HEK293 (cell line): ENCODE data around the gene HSDL2.

Experiments used
- CTCF ChIA-PET: fragments of 350-600 bp; formaldehyde crosslinking; extraction: SDS; loops from one replicate; lab custom pipeline; 2021; ENCODE audit warnings: antibody characterized with exemption; lab: Yijun Ruan, JAX
- POLR2A ChIA-PET: fragments of 300-600 bp; formaldehyde crosslinking; extraction: SDS; loops from one replicate; lab custom pipeline; 2020; ENCODE audit warnings: antibody characterized with exemption, inconsistent platforms; lab: Yijun Ruan, JAX
- H3K27ac ChIP-seq: fragments of 200-500 bp; sonication (Bioruptor generic); 2 replicates; pipeline ENCODE4 v1.5.1; 2014; ENCODE audit warnings: low read depth, low read length, control low read depth, inconsistent platforms; ENCODE audit errors: extremely low read depth
- H3K36me3 ChIP-seq, 2 experiments: fragments of 200-500 bp in 1 of 2; sonication (Bioruptor generic) in 1 of 2; 1 replicate in 1 of 2; 2 replicates in 1 of 2; pipeline ENCODE4 v1.5.1; 2014 to 2017; ENCODE audit warnings: inconsistent platforms in 2 of 2, low read length in 2 of 2; ENCODE audit not compliant: control insufficient read depth in 2 of 2, insufficient read depth in 1 of 2
- H3K4me1 ChIP-seq: fragments of 200-500 bp; sonication (Bioruptor generic); 2 replicates; pipeline ENCODE4 v1.5.1; 2014; ENCODE audit warnings: mild to moderate bottlenecking, low read length, inconsistent platforms; ENCODE audit not compliant: control insufficient read depth, insufficient read depth
- H3K4me3 ChIP-seq: 2 replicates; pipeline ENCODE4 v1.5.1; 2011; ENCODE audit warnings: low read depth, mild to moderate bottlenecking, control low read depth, low read length, moderate library complexity
- H3K9me3 ChIP-seq: fragments of 200-500 bp; sonication (Bioruptor generic); 2 replicates; pipeline ENCODE4 v1.5.1; 2014; ENCODE audit warnings: low read depth, low read length, inconsistent platforms; ENCODE audit not compliant: control insufficient read depth, insufficient read depth
- GFI1B ChIP-seq: fragments of 450-650 bp; formaldehyde crosslinking; IDR thresholded peaks from 2 replicates; pipeline ENCODE4 v1.5.1; 2016; ENCODE audit warnings: missing biosample characterization, missing genetic modification characterization
- PRDM6 ChIP-seq: fragments of 450-650 bp; formaldehyde crosslinking; IDR thresholded peaks from 2 replicates; pipeline ENCODE4 v1.5.1; 2017; ENCODE audit warnings: missing biosample characterization, missing genetic modification characterization
- YY1 ChIP-seq: fragments of 450-650 bp; formaldehyde crosslinking; IDR thresholded peaks from 2 replicates; pipeline ENCODE4 v1.5.1; 2018; ENCODE audit warnings: missing biosample characterization, missing genetic modification characterization
- ZBTB49 ChIP-seq: fragments of 450-650 bp; formaldehyde crosslinking; IDR thresholded peaks from 2 replicates; pipeline ENCODE4 v1.5.1; 2016; ENCODE audit warnings: missing biosample characterization, missing genetic modification characterization, low read depth
- ZBTB6 ChIP-seq: fragments of 450-650 bp; formaldehyde crosslinking; IDR thresholded peaks from 2 replicates; pipeline ENCODE4 v1.5.1; 2017; ENCODE audit warnings: missing biosample characterization, missing genetic modification characterization
- ZFHX2 ChIP-seq: fragments of 450-650 bp; formaldehyde crosslinking; conservative IDR thresholded peaks from 2 replicates; pipeline ENCODE4 v1.5.1; 2016; ENCODE audit warnings: missing biosample characterization, missing genetic modification characterization
- ZNF146 ChIP-seq: fragments of 450-650 bp; formaldehyde crosslinking; IDR thresholded peaks from 2 replicates; pipeline ENCODE4 v1.5.1; 2016; ENCODE audit warnings: missing biosample characterization, missing genetic modification characterization
- ZNF24 ChIP-seq: fragments of 450-650 bp; formaldehyde crosslinking; IDR thresholded peaks from 2 replicates; pipeline ENCODE4 v1.5.1; 2016; ENCODE audit warnings: missing biosample characterization, missing genetic modification characterization
- ZNF324 ChIP-seq: fragments of 450-650 bp; formaldehyde crosslinking; IDR thresholded peaks from 2 replicates; pipeline ENCODE4 v1.5.1; 2016; ENCODE audit warnings: missing biosample characterization, missing genetic modification characterization
- ZNF350 ChIP-seq: fragments of 450-650 bp; formaldehyde crosslinking; IDR thresholded peaks from 2 replicates; pipeline ENCODE4 v1.5.0; 2017; ENCODE audit warnings: missing biosample characterization, mild to moderate bottlenecking, missing genetic modification characterization
- ZNF37A ChIP-seq: fragments of 450-650 bp; IDR thresholded peaks from 2 replicates; pipeline ENCODE4 v1.5.1; 2018; ENCODE audit warnings: missing biosample characterization, missing genetic modification characterization
- ZNF416 ChIP-seq: fragments of 450-650 bp; formaldehyde crosslinking; IDR thresholded peaks from 2 replicates; pipeline ENCODE4 v1.5.1; 2016; ENCODE audit warnings: missing biosample characterization, missing genetic modification characterization
- ZNF544 ChIP-seq: fragments of 450-650 bp; formaldehyde crosslinking; IDR thresholded peaks from 2 replicates; pipeline ENCODE4 v1.5.0; 2017; ENCODE audit warnings: missing biosample characterization, missing genetic modification characterization
- ZNF548 ChIP-seq: fragments of 450-650 bp; formaldehyde crosslinking; IDR thresholded peaks from 2 replicates; pipeline ENCODE4 v1.5.1; 2016; ENCODE audit warnings: missing biosample characterization, missing genetic modification characterization
- ZNF677 ChIP-seq: fragments of 450-650 bp; IDR thresholded peaks from 2 replicates; pipeline ENCODE4 v1.5.0; 2018; ENCODE audit warnings: missing biosample characterization, mild to moderate bottlenecking, missing genetic modification characterization, moderate library complexity
- ZNF701 ChIP-seq: fragments of 450-650 bp; formaldehyde crosslinking; IDR thresholded peaks from 2 replicates; pipeline ENCODE4 v1.5.1; 2016; ENCODE audit warnings: missing biosample characterization, missing genetic modification characterization
- TF ChIP-seq, protein P1 (sequence below): fragments of 450-650 bp; formaldehyde crosslinking; IDR thresholded peaks from 2 replicates; pipeline ENCODE4 v1.5.1; 2016; ENCODE audit warnings: missing biosample characterization, missing genetic modification characterization
- TF ChIP-seq, protein P2 (sequence below): fragments of 450-650 bp; formaldehyde crosslinking; IDR thresholded peaks from 2 replicates; pipeline ENCODE4 v1.5.1; 2016; ENCODE audit warnings: missing biosample characterization, missing genetic modification characterization

Gene HSDL2

DNA sequence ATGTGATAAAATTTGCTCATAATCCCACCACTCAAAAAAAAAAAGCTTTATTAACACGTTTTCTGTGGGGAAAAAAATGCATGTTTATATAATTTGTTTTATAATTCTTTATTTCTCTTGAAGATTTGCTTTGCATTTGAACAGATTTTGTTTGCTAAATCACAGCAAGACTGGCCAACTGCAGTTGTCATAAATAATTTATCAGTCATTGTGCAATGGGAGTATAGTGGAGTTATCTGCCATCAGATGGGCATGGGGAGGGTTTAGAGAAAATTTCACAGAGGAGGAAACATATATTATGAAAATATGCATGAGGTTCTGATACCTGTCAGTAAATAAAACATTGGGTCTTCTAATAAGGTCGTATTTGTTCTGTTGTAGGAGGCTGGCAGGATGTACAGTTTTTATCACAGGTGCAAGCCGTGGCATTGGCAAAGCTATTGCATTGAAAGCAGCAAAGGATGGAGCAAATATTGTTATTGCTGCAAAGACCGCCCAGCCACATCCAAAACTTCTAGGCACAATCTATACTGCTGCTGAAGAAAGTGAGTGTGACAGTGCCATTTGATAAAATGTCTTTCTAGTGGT, 23.8 kb downstream of the HSDL2 start:
- Histone ChIP-seq H3K27ac (no peak overlapping the region), H3K36me3 (peaks cover 0 to 20% of the 10 kb centered on the region in 2 experiments), H3K9me3 (no peaks in the 10 kb centered on the region), H3K4me1 (no peaks in the 10 kb centered on the region), H3K4me3 (no peak overlapping the region)
- CTCF ChIA-PET: interaction anchor here (0.6 to 1.1 kb wide), 4 partner anchors 19 to 308 kb away, joined by 3 to 4 read pairs (median 4); partner anchors contain the start of gene HSDL2
- no peak for TF ChIP-seq ZNF701 (tag by site-specific recombination)
- POLR2A ChIA-PET: no interaction called here

DNA sequence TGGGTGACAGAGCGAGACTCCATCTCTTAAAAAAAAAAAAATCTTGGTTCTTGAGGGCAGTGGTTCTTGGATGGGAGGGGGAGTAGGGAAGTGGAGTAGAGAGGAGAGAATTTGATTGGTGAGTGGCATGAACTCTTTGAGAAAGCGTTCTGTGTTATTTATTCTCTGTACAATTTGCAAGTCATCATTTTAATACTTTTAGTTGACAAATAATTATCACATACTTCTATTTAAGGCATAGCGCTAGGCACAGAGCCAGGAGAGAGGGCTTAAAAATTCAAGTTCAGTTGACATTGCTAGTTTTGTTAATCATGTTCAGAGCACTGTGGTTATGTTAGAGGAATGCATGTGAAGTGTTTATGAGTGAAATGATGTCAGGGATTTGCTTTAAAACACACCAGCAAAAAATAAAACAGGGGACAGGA, 24.6 kb downstream of the HSDL2 start:
- ChIA-PET CTCF (no interaction called here), POLR2A (no interaction called here)
- peak; percentile 72 for TF ChIP-seq PRDM6 (tag by site-specific recombination)
- TF ChIP-seq, protein P1, sequence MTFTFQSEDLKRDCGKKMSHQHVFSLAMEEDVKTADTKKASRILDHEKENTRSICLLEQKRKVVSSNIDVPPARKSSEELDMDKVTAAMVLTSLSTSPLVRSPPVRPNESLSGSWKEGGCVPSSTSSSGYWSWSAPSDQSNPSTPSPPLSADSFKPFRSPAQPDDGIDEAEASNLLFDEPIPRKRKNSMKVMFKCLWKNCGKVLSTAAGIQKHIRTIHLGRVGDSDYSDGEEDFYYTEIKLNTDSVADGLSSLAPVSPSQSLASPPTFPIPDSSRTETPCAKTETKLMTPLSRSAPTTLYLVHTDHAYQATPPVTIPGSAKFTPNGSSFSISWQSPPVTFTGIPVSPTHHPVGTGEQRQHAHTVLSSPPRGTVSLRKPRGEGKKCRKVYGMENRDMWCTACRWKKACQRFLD (tag by site-specific recombination): no peak
- Histone ChIP-seq H3K4me3 (no peak overlapping the region), H3K9me3 (no peaks in the 10 kb centered on the region), H3K36me3 (peaks cover 2 to 24% of the 10 kb centered on the region in 2 experiments), H3K27ac (no peak overlapping the region), H3K4me1 (no peaks in the 10 kb centered on the region)

DNA sequence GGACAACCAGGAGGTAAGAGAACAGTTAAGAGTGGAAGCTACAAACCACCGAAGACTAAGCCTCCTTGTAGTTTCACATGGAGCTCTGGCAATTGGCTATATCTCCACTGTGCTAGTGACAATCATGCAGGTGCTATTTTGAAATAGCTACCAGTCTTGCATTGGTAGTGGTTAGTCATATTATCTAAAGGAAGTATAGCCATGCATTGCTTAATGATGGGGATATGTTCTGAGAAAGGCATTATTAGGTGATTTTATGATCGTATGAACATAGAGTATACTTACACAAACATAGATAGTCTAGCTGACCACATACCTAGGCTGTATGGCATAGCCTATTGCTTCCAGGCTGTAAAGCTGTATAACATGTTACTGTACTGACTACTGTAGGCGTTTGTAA, 28.4 kb downstream of the HSDL2 start:
- Histone ChIP-seq H3K36me3 (peaks cover 4 to 43% of the 10 kb centered on the region in 2 experiments; a peak in 2 of 3 replicates), H3K27ac (no peak overlapping the region), H3K4me1 (no peaks in the 10 kb centered on the region), H3K4me3 (no peak overlapping the region), H3K9me3 (no peaks in the 10 kb centered on the region)
- CTCF ChIA-PET: no interaction called here
- POLR2A ChIA-PET: no interaction called here
- TF ChIP-seq ZNF37A (tag by site-specific recombination): no peak
- TF ChIP-seq ZNF350: no peak
- TF ChIP-seq ZNF324 (tag by site-specific recombination): no peak
- TF ChIP-seq ZNF146 (tag by site-specific recombination): no peak
- no peak for TF ChIP-seq ZBTB6 (tag by site-specific recombination)
- no peak for TF ChIP-seq ZFHX2
- TF ChIP-seq, protein P2, sequence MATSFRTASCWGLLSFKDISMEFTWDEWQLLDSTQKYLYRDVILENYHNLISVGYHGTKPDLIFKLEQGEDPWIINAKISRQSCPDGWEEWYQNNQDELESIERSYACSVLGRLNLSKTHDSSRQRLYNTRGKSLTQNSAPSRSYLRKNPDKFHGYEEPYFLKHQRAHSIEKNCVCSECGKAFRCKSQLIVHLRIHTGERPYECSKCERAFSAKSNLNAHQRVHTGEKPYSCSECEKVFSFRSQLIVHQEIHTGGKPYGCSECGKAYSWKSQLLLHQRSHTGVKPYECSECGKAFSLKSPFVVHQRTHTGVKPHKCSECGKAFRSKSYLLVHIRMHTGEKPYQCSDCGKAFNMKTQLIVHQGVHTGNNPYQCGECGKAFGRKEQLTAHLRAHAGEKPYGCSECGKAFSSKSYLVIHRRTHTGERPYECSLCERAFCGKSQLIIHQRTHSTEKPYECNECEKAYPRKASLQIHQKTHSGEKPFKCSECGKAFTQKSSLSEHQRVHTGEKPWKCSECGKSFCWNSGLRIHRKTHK: no peak
- TF ChIP-seq ZNF548 (tag by site-specific recombination): no peak
- no peak for TF ChIP-seq ZNF24 (tag by site-specific recombination)
- no peak for TF ChIP-seq GFI1B (tag by site-specific recombination)
- TF ChIP-seq ZBTB49 (tag by site-specific recombination): no peak
- TF ChIP-seq ZNF544 (tag by site-specific recombination): no peak
- no peak for TF ChIP-seq ZNF416 (tag by site-specific recombination)
- no peak for TF ChIP-seq YY1 (tag by site-specific recombination)
- TF ChIP-seq ZNF677 (tag by site-specific recombination): no peak
